G401 (cell line): ENCODE data around the gene LPAR3. TPM values are rescaled to one million over a fixed set of nuclear protein-coding genes. Genes with fewer than 3 reads are reported as not detected.

Experiments used
- DNase-seq: peaks from one replicate; pipeline ENCODE4 v3.0.0-alpha.2; 2015; ENCODE audit warnings: low spot score
- in situ Hi-C: cut with HindIII; loops from 2 replicates; pipeline ENCODE4 v1.10.0; 2016; ENCODE audit warnings: low sequenced_read_pairs, mixed read lengths
- total RNA-seq: library from RNA; depleted of rRNA; stranded (reverse); fragments of >200 nt; shearing (Covaris generic); gene quantifications from 2 replicates; pipeline ENCODE4 v1.2.3, GENCODE V29; 2014; rRNA removed

Gene LPAR3, protein sequence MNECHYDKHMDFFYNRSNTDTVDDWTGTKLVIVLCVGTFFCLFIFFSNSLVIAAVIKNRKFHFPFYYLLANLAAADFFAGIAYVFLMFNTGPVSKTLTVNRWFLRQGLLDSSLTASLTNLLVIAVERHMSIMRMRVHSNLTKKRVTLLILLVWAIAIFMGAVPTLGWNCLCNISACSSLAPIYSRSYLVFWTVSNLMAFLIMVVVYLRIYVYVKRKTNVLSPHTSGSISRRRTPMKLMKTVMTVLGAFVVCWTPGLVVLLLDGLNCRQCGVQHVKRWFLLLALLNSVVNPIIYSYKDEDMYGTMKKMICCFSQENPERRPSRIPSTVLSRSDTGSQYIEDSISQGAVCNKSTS
- not detected in 2 replicates for total RNA-seq

DNA sequence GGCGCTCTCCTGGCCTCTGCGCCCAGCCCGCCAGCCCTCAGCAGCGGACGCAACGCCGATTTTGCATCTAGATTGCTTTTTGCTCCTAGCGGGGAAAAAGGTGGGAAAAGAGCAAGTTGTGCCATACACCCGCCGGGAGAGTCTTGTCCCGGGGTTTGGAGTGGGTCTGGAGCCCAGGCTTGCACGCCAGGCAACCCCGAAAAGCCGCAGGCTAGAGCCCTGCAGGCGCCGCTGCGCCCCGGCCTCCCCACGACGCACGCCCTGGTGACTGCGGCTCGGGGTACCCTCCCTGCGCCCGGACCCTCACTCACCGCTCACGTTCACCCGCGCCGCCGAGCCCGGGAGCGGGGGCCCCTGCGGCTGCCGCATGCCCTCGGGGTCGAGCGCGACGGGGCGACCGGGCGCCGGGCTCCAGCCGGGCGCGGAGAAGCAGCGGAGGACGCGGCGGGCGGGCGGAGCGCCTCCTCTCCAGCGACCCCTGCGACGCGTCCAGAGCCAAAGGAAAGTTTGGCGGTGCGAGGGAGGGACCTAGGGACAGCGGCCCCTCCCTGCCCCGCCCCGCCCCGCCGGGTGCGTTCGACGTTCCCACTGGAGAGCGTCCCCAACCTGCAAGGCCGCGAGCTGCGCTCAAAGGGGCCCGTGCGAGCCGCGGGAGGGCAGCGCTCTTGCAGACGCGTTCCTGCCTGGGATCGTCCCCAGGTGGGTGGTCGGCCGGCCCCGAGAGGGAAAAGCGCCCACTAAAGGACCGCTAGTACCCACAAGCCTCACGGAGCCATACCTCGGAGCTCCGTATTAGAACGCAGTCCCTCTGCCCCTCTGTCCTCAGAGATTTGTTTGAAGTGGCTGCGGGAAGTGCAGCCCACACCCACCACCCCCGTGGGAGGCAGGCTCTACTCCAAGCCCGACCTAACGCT is at the start of gene LPAR3:
Gene LPAR3, minus strand, starts transcription at position 502 of the 914 bp plus-strand sequence. CDS start 27,086 bp downstream, outside the sequence.
- no peak for DNase-seq
- in situ Hi-C loops = no loop called here

DNA sequence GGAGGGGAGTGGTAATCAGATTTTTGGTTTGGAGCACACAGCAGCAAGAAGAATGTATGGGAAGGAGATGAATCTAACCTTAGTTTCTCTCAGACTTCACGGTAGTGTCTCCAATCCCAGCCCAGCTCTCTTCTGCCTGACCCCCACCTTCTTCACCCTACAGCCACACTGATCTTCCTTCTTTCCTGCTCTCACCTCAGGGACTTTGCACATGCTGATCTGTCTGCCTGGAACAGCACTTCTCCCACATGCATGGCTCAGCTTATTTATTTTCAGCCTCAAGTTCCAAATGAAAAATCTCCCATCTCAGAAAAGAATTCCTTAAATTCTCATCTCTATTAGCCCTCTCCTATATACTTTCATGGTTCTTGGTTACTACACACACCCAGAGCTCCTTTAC is 48.8 kb upstream of the LPAR3 start:
- in situ Hi-C loops = no loop called here
- no peak for DNase-seq

DNA sequence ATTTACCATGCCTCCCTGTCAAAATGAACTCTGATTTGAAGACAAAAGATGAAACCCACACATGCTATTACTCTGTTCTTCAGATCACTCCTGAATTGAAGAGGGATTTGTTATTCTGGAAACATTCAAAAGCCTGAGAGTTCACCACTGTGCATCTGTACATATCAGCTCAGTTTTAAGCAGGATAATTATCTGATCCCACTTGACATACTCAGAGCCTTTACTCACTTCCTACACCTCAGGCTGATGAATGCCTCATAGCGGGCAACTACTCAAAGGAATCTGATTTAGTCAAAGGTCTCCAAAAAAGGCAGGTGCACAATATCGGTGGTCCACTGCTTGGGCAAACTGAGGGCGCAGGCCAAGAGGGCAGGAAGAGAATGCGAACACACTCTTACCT is 47.5 kb upstream of the LPAR3 start:
- DNase-seq = no peak
- in situ Hi-C loops = no loop called here

DNA sequence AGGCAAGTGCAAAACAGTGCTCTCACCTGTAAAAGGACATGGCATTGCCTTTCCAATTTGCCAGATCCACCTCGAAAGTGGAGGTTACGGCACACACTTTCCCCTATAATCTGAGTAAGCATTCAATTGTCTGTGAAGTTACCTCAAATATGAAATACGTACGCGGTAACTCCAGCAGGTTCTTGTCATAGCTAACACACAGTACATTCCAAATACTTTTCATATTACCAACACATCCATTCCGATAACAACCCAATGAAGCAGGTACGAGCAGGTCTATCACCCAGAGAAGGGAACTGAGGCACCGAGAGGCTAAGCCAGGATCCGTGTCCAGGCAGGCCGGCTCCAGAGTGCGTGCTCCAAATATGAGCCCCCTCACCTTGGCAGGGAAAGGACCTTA is 46.8 kb upstream of the LPAR3 start:
- in situ Hi-C loops = no loop called here
- no peak for DNase-seq

GRCh38 chr1:84939151-84939550 is 46.1 kb upstream of the LPAR3 start:
- in situ Hi-C loops = no loop called here
- no peak for DNase-seq

DNA sequence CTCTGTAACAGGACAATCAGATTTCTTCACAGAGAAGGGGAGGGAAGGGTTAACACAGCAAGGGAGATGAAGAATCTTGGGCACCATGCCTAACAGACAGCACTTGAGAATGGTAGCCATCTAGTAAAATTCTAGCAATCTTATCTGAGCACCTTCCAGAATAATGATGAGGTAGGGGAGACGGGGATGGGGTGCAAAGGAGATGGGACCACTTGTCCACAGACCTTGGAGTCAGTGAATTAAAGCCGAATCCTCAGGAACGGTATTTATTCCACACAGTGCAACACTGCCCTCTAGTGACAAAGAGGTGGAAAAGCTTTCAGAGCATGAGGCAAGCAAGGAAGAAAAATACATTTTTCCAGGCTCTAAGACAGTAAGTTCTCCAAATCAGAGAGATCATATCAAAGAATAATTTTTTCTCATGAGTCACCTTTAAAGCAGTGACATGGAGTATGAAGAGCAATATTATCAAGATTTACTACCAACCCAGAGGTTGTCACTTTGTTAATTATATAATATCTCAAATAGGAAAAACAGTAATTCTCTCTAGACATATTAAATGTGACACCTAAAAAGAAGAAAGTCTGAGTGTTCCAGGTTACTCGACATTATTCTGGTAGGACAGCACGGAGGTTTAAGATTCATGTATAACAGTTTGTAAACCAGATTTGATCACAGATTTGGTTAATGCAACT is 43.3 kb upstream of the LPAR3 start:
- in situ Hi-C loops = no loop called here
- peak; percentile 88 for DNase-seq

GRCh38 chr1:84933011-84933611 is 40.1 kb upstream of the LPAR3 start:
- DNase-seq = no peak
- in situ Hi-C loops = no loop called here

DNA sequence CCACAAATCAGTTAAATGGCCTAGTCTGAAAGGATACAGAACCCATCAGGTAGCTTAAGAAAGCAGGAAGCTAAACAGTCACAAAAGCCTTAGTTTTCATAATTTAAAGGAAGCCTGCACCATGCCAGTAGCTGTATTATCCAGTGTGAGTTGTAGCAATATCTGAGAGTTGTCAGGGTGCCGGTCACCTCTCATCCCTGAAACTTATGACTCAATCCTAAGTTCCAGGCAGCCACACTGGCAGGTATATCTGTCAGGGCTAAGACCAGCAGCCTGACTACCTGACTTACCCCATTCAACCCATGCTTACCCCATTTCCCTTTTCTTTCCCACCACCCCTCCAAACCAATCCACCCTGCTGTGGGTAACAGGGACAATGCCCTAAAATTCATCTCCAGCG is 37.8 kb upstream of the LPAR3 start:
- DNase-seq = no peak
- in situ Hi-C loops = no loop called here

DNA sequence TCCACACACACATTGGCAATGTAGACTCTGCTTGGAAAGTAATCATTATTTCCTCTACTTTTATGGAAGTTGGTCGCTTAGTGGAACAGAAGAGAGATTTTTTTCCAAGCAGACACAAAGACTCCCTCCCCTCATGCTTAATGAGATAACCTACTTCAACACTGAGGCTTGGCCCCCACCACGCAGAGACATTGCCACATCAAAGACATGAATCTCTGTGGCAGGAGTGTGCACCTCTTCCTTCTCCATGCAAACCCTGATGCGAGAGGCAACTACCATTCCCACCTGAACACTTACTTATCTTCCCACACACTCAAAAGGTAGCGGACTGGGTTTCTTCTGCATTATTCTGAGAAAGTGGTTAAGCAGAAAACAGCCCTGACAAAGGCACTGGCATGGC is 37.3 kb upstream of the LPAR3 start:
- in situ Hi-C loops = no loop called here
- no peak for DNase-seq

GRCh38 chr1:84929581-84929980 is 36.6 kb upstream of the LPAR3 start:
- in situ Hi-C loops = no loop called here

GRCh38 chr1:84928979-84929378 is 36.0 kb upstream of the LPAR3 start:
- in situ Hi-C loops = no loop called here
- no peak for DNase-seq

More at GRCh38 chr1:84929581-84929980, 36.6 kb upstream of the LPAR3 start:
- no peak for DNase-seq

DNA sequence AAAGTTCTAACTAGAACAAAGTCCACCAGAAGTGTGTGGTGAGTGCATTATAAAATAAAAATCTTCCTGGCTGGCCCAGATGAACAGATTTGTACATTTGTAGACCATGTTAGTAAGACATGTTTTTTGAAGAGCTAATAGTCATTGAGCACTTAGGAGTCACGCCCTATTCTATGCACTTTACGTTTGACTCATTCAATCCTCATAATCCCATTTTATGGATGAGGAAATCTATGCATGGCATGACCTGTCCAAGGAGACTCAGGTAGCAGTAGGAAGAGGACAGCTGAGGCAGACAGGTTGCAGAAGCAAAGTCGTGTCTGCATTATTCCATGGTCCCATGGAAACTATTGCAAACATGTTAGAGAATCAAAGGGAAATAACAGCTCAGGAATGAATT is 30.3 kb upstream of the LPAR3 start:
- in situ Hi-C loops = no loop called here
- DNase-seq = no peak

DNA sequence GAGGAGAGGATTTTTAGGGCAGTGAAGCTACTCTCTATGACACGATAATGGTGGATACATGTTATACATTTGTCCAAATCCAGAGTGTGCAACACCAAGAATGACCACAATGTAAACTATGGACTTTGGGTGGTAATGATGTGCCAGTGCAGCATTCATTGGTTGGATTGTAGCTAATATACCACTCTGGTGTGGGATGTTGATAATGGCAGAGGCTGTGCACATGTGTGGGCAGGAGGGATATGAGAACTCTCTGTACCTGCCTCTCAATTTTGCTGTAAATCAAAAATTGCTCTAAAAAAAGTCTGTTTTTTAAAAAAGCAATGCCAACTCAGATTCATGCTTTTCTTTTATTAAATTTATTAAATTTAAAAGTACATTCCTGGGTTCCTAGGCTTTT is 27.2 kb upstream of the LPAR3 start:
- in situ Hi-C loops = no loop called here
- DNase-seq = no peak

GRCh38 chr1:84919461-84919970 is 26.5 kb upstream of the LPAR3 start:
- DNase-seq = no peak
- in situ Hi-C loops = no loop called here

DNA sequence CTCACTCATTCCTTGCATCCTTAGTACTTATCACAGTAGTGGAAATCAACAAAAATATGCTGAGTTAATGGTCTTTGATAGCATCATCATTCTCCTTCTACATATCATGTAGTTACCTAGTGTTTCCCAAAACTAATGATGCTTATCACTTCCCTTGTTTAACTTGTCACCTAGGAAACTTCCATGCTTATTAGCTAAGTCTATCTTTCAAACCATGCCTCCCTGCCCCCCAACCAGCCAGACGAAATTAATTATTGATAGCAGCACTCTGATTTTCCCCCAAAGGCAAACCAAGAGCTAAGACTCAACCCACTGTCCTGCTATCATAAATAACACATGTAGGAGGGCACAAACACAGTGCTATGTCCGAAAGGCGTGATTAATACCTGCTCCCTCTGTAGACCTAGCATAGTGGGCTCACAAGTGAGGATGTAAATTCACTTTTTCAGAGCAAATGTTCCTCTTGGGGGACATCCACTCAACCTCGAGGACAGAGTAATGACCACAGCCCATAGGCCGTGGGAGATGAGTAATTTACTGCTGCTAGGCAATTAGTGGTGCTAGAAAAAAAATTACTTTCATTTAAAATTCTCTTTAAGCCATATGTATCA is 25.8 kb upstream of the LPAR3 start:
- no peak for DNase-seq

GRCh38 chr1:84916897-84917296 is 23.9 kb upstream of the LPAR3 start:
- in situ Hi-C loops = no loop called here

More for the DNA sequence above, 25.8 kb upstream of the LPAR3 start:
- in situ Hi-C loops = no loop called here

GRCh38 chr1:84913555-84913892 is 20.5 kb upstream of the LPAR3 start:
- DNase-seq = no peak
- in situ Hi-C loops = no loop called here

More at GRCh38 chr1:84916897-84917296, 23.9 kb upstream of the LPAR3 start:
- no peak for DNase-seq

GRCh38 chr1:84912726-84913554 is 19.9 kb upstream of the LPAR3 start:
- in situ Hi-C loops = no loop called here
- no peak for DNase-seq
